Neural cell (in vitro differentiated cells): Measurements from ENCODE around the gene EMILIN2.

Source experiments
- EP300 ChIP-seq: fragments of 450-650 bp; conservative IDR thresholded peaks from 2 replicates; pipeline ENCODE4 v1.6.1; 2014; ENCODE audit warnings: antibody characterized with exemption, mild to moderate bottlenecking, moderate library complexity; ENCODE audit not compliant: poor library complexity, severe bottlenecking
- EZH2 ChIP-seq: fragments of 200-600, 300-800 bp; shearing (Covaris generic), sonication (generic); IDR thresholded peaks from 2 replicates; pipeline ENCODE4 v1.6.1; 2014; ENCODE audit warnings: antibody characterized with exemption, low read length, borderline replicate concordance, mild to moderate bottlenecking; ENCODE audit not compliant: insufficient read depth, poor library complexity, severe bottlenecking
- POLR2AphosphoS5 ChIP-seq: IDR thresholded peaks from 2 replicates; pipeline ENCODE4 v1.6.1; 2012
- RAD21 ChIP-seq: fragments of 450-650 bp; conservative IDR thresholded peaks from 2 replicates; pipeline ENCODE4 v1.6.1; 2014; ENCODE audit warnings: antibody characterized with exemption, mild to moderate bottlenecking, moderate library complexity
- SMC3 ChIP-seq: fragments of 450-650 bp; conservative IDR thresholded peaks from 2 replicates; pipeline ENCODE4 v1.6.1; 2014; ENCODE audit warnings: antibody characterized with exemption, mild to moderate bottlenecking, moderate library complexity; ENCODE audit not compliant: poor library complexity
- TF ChIP-seq, protein P1 (sequence below): fragments of 450-650 bp; IDR thresholded peaks from 2 replicates; pipeline ENCODE4 v1.5.1; 2014; ENCODE audit warnings: antibody characterized with exemption, mild to moderate bottlenecking, moderate library complexity; ENCODE audit not compliant: poor library complexity, severe bottlenecking
- TF ChIP-seq, protein P2 (sequence below): IDR thresholded peaks from 2 replicates; pipeline ENCODE4 v1.6.1; 2012; ENCODE audit warnings: borderline replicate concordance

DNA sequence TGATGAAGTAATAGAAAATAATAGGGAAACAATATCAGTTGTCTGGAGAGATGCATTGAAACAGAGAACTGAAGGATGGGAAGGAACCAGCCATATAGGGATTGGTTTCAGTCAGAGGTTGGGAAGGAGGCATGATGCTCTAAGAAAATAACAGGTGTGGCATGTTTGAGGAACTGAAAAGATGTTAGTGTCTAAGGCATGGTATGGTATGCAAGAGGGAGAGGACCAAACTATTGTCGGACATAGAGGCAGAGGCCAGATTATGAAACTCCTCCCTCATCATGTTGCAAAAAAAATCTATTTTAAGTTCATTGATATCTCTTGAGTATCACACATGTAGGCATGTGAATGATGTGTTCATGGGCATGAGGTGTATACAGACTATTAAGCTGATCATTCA, 48.9 kb upstream of the EMILIN2 start:
- TF ChIP-seq, protein P1, sequence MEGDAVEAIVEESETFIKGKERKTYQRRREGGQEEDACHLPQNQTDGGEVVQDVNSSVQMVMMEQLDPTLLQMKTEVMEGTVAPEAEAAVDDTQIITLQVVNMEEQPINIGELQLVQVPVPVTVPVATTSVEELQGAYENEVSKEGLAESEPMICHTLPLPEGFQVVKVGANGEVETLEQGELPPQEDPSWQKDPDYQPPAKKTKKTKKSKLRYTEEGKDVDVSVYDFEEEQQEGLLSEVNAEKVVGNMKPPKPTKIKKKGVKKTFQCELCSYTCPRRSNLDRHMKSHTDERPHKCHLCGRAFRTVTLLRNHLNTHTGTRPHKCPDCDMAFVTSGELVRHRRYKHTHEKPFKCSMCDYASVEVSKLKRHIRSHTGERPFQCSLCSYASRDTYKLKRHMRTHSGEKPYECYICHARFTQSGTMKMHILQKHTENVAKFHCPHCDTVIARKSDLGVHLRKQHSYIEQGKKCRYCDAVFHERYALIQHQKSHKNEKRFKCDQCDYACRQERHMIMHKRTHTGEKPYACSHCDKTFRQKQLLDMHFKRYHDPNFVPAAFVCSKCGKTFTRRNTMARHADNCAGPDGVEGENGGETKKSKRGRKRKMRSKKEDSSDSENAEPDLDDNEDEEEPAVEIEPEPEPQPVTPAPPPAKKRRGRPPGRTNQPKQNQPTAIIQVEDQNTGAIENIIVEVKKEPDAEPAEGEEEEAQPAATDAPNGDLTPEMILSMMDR, result no peak
- TF ChIP-seq, protein P2, sequence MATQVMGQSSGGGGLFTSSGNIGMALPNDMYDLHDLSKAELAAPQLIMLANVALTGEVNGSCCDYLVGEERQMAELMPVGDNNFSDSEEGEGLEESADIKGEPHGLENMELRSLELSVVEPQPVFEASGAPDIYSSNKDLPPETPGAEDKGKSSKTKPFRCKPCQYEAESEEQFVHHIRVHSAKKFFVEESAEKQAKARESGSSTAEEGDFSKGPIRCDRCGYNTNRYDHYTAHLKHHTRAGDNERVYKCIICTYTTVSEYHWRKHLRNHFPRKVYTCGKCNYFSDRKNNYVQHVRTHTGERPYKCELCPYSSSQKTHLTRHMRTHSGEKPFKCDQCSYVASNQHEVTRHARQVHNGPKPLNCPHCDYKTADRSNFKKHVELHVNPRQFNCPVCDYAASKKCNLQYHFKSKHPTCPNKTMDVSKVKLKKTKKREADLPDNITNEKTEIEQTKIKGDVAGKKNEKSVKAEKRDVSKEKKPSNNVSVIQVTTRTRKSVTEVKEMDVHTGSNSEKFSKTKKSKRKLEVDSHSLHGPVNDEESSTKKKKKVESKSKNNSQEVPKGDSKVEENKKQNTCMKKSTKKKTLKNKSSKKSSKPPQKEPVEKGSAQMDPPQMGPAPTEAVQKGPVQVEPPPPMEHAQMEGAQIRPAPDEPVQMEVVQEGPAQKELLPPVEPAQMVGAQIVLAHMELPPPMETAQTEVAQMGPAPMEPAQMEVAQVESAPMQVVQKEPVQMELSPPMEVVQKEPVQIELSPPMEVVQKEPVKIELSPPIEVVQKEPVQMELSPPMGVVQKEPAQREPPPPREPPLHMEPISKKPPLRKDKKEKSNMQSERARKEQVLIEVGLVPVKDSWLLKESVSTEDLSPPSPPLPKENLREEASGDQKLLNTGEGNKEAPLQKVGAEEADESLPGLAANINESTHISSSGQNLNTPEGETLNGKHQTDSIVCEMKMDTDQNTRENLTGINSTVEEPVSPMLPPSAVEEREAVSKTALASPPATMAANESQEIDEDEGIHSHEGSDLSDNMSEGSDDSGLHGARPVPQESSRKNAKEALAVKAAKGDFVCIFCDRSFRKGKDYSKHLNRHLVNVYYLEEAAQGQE, result no peak
- TF ChIP-seq RAD21 (no peak), SMC3 (no peak), EZH2 (no peak), EP300 (no peak), POLR2AphosphoS5 (no peak)
